ENCODE data around the gene FNIP1. TPM values are rescaled to one million over a fixed set of nuclear protein-coding genes. Genes with fewer than 3 reads are reported as not detected.

FNIP1 gene
- total and polyA plus RNA-seq, 2 donors from 2014 or later = 2.9 to 31.1 TPM

DNA sequence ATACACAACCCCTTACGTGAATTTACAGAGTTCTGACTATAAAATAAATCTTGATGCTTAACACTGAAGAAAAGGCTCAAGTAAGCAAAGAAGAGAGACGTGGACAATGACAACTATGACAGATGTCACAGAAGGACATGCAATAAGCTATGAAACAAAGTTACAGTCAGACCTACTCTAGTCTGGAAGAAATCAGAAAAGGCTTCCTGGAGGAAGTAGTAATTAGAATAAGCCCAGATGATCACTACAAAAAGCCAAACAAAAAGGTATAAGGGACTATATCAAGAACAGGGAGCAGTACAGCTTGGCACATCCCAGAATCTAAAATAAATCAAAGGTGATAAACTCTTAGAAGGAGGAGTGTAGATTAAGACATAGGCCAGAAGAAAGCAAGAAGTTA is 6.3 kb downstream of the FNIP1 start:
- DNase-seq (no peak), FAIRE-seq (no peak)
- Histone ChIP-seq H3K36me3 (ENCODE audit: control insufficient read depth in 2 of 3, insufficient read depth in 3 of 3, low read length in 3 of 3) (no peaks in the 10 kb centered on the region), H3K4me1 (ENCODE audit: control insufficient read depth in 2 of 3, insufficient read depth in 2 of 3, low read depth in 1 of 3, low read length in 3 of 3) (peaks cover 0 to 15% (median 3%) of the 10 kb centered on the region in 3 donors), H3K9me3 (ENCODE audit: control insufficient read depth in 2 of 3, insufficient read depth in 1 of 3, low read length in 3 of 3) (no peaks in the 10 kb centered on the region), H3K27ac (ENCODE audit: low read depth in 2 of 2, low read length in 2 of 2) (no peak overlapping the region), H3K4me3 (ENCODE audit: low read length in 3 of 3) (no peak overlapping the region), H3K9ac (ENCODE audit: low read length in 3 of 3) (no peak overlapping the region), H3K27me3 (ENCODE audit: control insufficient read depth, insufficient read depth, low read length) (no peaks in the 10 kb centered on the region)
- TF ChIP-seq, protein P1, sequence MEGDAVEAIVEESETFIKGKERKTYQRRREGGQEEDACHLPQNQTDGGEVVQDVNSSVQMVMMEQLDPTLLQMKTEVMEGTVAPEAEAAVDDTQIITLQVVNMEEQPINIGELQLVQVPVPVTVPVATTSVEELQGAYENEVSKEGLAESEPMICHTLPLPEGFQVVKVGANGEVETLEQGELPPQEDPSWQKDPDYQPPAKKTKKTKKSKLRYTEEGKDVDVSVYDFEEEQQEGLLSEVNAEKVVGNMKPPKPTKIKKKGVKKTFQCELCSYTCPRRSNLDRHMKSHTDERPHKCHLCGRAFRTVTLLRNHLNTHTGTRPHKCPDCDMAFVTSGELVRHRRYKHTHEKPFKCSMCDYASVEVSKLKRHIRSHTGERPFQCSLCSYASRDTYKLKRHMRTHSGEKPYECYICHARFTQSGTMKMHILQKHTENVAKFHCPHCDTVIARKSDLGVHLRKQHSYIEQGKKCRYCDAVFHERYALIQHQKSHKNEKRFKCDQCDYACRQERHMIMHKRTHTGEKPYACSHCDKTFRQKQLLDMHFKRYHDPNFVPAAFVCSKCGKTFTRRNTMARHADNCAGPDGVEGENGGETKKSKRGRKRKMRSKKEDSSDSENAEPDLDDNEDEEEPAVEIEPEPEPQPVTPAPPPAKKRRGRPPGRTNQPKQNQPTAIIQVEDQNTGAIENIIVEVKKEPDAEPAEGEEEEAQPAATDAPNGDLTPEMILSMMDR (IDR thresholded peaks at IDR 0.05; ENCODE audit: borderline replicate concordance, extremely low read depth, insufficient read depth) = no peak
- intact Hi-C loops (cut with DNase I) = no loop called here

DNA sequence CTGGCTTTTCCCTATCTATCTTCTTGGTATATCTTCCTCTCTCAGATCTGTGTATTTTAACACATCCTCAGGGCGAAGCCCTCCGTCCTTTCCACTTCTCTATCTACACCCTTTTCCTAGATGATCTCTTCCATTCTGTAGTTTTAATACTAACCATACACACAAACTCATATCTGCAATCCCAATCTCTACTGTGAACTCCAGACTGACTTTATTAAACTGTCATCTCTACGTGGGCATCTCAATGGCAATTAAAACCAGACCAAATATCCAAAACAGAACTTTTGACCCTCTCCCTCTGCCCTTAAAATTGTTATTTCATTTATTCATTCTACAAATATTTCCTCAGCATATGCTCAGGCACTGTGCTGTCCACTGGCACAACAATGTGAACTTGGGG is 7.1 kb downstream of the FNIP1 start:
- H3K27me3 ChIP-seq (ENCODE audit: control insufficient read depth, insufficient read depth, low read length) = no peaks in the 10 kb centered on the region
- H3K36me3 ChIP-seq (ENCODE audit: control insufficient read depth in 2 of 3, insufficient read depth in 3 of 3, low read length in 3 of 3) = no peaks in the 10 kb centered on the region
- TF ChIP-seq, protein P1 (IDR thresholded peaks at IDR 0.05; ENCODE audit: borderline replicate concordance, extremely low read depth, insufficient read depth) = no peak
- no peak overlapping the region for H3K9ac ChIP-seq (ENCODE audit: low read length in 3 of 3)
- intact Hi-C loops (cut with DNase I) = no loop called here
- no peaks in the 10 kb centered on the region for H3K9me3 ChIP-seq (ENCODE audit: control insufficient read depth in 2 of 3, insufficient read depth in 1 of 3, low read length in 3 of 3)
- H3K4me1 ChIP-seq (ENCODE audit: control insufficient read depth in 2 of 3, insufficient read depth in 2 of 3, low read depth in 1 of 3, low read length in 3 of 3) = peaks cover 0 to 15% (median 3%) of the 10 kb centered on the region in 3 donors
- H3K4me3 ChIP-seq (ENCODE audit: low read length in 3 of 3) = no peak overlapping the region
- no peak for FAIRE-seq
- no peak overlapping the region for H3K27ac ChIP-seq (ENCODE audit: low read depth in 2 of 2, low read length in 2 of 2)
- DNase-seq = no peak

DNA sequence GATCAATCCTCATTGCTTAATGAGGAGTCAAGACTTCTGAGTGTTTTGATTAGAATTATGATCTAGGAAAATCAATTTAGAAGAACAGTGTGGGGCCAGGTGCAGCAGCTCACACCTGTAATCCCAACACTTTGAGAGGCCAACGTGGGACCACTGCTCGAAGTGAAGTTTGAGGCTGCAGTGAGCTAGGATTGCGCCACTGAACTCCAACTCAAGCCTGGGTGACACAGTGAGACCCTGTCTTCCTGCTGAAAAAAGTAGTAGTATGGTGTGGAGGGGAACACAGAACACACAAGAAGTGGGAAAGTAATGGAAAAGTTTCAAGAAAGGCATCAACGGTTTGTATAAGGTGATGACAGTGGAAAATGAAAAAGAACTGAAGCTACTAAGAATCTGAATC is 9.1 kb downstream of the FNIP1 start:
- TF ChIP-seq, protein P1 (IDR thresholded peaks at IDR 0.05; ENCODE audit: borderline replicate concordance, extremely low read depth, insufficient read depth) = no peak
- DNase-seq = no peak
- no peak for FAIRE-seq
- no peak overlapping the region for H3K9ac ChIP-seq (ENCODE audit: low read length in 3 of 3)
- intact Hi-C loops (cut with DNase I) = no loop called here
- peaks cover 0 to 10% (median 0%) of the 10 kb centered on the region in 3 donors for H3K4me1 ChIP-seq (ENCODE audit: control insufficient read depth in 2 of 3, insufficient read depth in 2 of 3, low read depth in 1 of 3, low read length in 3 of 3)
- H3K36me3 ChIP-seq (ENCODE audit: control insufficient read depth in 2 of 3, insufficient read depth in 3 of 3, low read length in 3 of 3) = no peaks in the 10 kb centered on the region
- H3K27ac ChIP-seq (ENCODE audit: low read depth in 2 of 2, low read length in 2 of 2) = no peak overlapping the region
- no peaks in the 10 kb centered on the region for H3K27me3 ChIP-seq (ENCODE audit: control insufficient read depth, insufficient read depth, low read length)
- H3K9me3 ChIP-seq (ENCODE audit: control insufficient read depth in 2 of 3, insufficient read depth in 1 of 3, low read length in 3 of 3) = no peaks in the 10 kb centered on the region
- H3K4me3 ChIP-seq (ENCODE audit: low read length in 3 of 3) = no peak overlapping the region
